Cardiac muscle cell (in vitro differentiated cells and primary cell): ENCODE measurements around the gene CACNA1E. TPM values are rescaled to one million over a fixed set of nuclear protein-coding genes. Genes with fewer than 3 reads are reported as not detected.

Experiments used
- DNase-seq, 2 donors: peaks; one replicate each; pipeline versions ENCODE4 v3.0.0 to v3.0.0-alpha.2; 2010 to 2017; ENCODE audit warnings: low read depth in 1 of 2, low spot score in 1 of 2
- H3K27ac ChIP-seq: fragments of 200-600 bp; sonication (generic); 2 replicates; pipeline ENCODE4 v1.5.1; 2016
- H3K27me3 ChIP-seq: fragments of 200-600 bp; sonication (generic); 2 replicates; pipeline ENCODE4 v1.6.0; 2016; ENCODE audit warnings: control low read depth
- H3K36me3 ChIP-seq: fragments of 200-600 bp; sonication (generic); 2 replicates; pipeline ENCODE4 v1.5.1; 2016; ENCODE audit warnings: control low read depth
- H3K4me1 ChIP-seq: fragments of 200-600 bp; sonication (generic); 2 replicates; pipeline ENCODE4 v1.8.1; 2017; ENCODE audit warnings: low read depth, mild to moderate bottlenecking, mixed run types
- H3K4me3 ChIP-seq: fragments of 200-600 bp; sonication (generic); 2 replicates; pipeline ENCODE4 v1.5.1; 2016; ENCODE audit warnings: mild to moderate bottlenecking
- H3K9me3 ChIP-seq: fragments of 200-600 bp; sonication (generic); 2 replicates; pipeline ENCODE4 v1.5.1; 2017; ENCODE audit warnings: low read depth, mild to moderate bottlenecking, control low read depth
- polyA plus RNA-seq: library from polyadenylated mRNA; unstranded; fragments of >200 nt; fragmentation: Nextera tagmentation; extraction: Ambion mirVana; gene quantifications from 2 replicates; pipeline ENCODE4 v1.2.1, GENCODE V29; 2016
- total RNA-seq: library from RNA; depleted of rRNA; stranded (reverse); fragments of >200 nt; gene quantifications from 2 replicates; pipeline ENCODE4 v1.2.3, GENCODE V29; 2016
- TF ChIP-seq, protein P1 (sequence below): IDR thresholded peaks from 2 replicates; pipeline ENCODE4 v1.5.1; 2012; ENCODE audit warnings: low read depth, mild to moderate bottlenecking, low read length

Gene CACNA1E
- total RNA-seq, result 0.18 and 0.36 TPM in 2 replicates
- polyA plus RNA-seq, result not detected in 2 replicates

DNA sequence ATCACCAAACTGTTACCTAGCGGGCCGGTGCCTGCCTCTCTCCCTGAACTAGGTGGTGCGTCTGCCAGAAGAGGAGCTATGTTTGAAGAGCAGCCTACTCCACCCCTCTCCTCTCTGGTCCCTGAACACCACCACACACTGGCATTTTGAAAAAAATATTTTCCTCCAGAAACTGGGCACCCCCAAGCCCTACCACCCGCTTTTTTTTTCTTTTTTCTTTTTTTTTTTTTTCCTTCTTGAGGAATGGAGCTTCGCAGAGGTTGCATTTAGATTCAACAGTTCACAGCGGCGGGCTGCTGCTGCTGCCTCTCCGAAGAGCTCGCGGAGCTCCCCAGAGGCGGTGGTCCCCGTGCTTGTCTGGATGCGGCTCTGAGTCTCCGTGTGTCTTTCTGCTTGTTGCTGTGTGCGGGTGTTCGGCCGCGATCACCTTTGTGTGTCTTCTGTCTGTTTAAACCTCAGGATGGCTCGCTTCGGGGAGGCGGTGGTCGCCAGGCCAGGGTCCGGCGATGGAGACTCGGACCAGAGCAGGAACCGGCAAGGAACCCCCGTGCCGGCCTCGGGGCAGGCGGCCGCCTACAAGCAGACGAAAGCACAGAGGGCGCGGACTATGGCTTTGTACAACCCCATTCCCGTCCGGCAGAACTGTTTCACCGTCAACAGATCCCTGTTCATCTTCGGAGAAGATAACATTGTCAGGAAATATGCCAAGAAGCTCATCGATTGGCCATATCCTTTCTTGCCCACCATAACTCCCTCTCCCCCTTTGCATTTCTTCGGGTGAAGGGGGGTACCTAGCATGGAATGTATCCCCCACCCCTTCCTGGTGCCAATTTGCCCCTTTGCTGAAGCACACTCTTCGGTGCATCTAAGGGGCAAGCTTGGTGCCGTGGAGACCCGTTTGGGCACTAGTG is at the start of gene CACNA1E:
CACNA1E (plus strand) TSS at position 233 of the 911 bp plus-strand sequence; CDS start at position 461, 228 bp downstream.
- no peaks in the 10 kb centered on the region for H3K36me3 ChIP-seq
- peak in 1 of 2 donors; percentile 19 for DNase-seq
- H3K27ac ChIP-seq, result no peak within 1 kb of the TSS
- H3K4me1 ChIP-seq, result no peaks in the 10 kb centered on the region
- peaks cover 99% of the 10 kb centered on the region for H3K27me3 ChIP-seq
- H3K9me3 ChIP-seq, result no peaks in the 10 kb centered on the region
- H3K4me3 ChIP-seq, result peak within 1 kb of the TSS; percentile 7
- TF ChIP-seq, protein P1, sequence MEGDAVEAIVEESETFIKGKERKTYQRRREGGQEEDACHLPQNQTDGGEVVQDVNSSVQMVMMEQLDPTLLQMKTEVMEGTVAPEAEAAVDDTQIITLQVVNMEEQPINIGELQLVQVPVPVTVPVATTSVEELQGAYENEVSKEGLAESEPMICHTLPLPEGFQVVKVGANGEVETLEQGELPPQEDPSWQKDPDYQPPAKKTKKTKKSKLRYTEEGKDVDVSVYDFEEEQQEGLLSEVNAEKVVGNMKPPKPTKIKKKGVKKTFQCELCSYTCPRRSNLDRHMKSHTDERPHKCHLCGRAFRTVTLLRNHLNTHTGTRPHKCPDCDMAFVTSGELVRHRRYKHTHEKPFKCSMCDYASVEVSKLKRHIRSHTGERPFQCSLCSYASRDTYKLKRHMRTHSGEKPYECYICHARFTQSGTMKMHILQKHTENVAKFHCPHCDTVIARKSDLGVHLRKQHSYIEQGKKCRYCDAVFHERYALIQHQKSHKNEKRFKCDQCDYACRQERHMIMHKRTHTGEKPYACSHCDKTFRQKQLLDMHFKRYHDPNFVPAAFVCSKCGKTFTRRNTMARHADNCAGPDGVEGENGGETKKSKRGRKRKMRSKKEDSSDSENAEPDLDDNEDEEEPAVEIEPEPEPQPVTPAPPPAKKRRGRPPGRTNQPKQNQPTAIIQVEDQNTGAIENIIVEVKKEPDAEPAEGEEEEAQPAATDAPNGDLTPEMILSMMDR, result no peak

DNA sequence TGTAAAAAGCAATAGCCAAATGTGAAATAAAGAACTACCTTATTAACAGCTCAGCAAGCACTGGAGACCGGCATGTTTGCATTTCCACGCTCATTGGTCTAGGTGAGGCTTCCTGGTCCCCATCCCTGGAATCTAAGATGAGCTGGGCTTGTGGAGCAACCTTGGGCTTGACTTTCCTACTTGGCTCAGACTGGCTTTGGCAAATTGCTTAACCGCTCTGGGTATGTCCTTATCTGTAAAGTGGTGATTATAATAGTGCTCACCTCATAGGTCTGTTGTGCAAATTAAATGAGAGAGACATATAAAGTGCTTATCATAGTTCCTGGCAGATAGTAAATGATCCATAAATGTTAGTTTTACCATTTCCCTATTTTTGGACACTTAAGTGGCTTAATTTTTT is 49.4 kb upstream of the CACNA1E start:
- Histone ChIP-seq H3K27ac (no peak overlapping the region), H3K36me3 (no peaks in the 10 kb centered on the region), H3K4me1 (no peaks in the 10 kb centered on the region), H3K27me3 (peaks cover 8% of the 10 kb centered on the region), H3K9me3 (no peaks in the 10 kb centered on the region), H3K4me3 (no peak overlapping the region)
- TF ChIP-seq, protein P1, result no peak
- no peak for DNase-seq

DNA sequence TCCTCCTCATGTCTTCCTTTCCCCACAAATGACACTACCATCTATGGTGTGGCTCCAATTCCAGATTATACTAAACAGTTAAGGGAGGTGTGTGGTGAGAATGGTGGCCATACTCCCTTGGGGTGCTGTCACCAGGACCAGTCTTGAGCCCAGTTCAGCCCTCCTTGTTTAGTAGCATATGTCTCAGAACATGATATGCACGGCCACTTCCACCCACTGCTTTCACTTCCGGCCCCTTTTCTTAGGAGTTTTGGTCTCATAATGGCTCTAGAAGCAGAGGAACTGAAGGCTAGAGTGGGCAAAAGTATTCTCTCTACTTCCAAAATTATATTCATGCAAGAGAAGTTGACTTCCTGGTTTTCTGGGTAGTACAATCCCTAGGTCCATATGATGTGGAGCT is 45.3 kb upstream of the CACNA1E start:
- Histone ChIP-seq H3K9me3 (no peaks in the 10 kb centered on the region), H3K27me3 (peaks cover 10% of the 10 kb centered on the region), H3K36me3 (no peaks in the 10 kb centered on the region), H3K4me1 (no peaks in the 10 kb centered on the region), H3K4me3 (no peak overlapping the region), H3K27ac (no peak overlapping the region)
- TF ChIP-seq, protein P1, result no peak
- no peak for DNase-seq

DNA sequence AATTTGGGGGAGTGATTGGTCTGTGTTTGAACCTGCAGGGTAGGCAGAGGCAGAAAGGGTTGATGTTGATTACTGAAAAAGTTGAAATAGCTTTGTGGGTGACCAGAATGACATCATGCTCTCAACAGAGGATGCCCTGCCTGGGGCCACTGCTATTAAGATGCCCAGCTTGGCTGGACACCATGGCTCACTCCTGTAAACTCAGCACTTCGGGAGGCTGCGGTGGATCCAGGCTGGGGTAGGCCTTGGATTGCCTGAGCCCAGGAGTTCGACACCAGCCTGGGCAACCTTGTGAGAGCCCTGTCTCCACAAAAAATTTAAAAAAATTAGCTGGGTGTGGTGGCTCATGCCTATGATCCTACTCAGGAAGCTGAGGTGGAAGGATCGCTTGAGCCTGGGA is 42.8 kb upstream of the CACNA1E start:
- Histone ChIP-seq H3K4me1 (no peaks in the 10 kb centered on the region), H3K27me3 (peaks cover 15% of the 10 kb centered on the region), H3K9me3 (no peaks in the 10 kb centered on the region), H3K4me3 (no peak overlapping the region), H3K27ac (no peak overlapping the region), H3K36me3 (no peaks in the 10 kb centered on the region)
- TF ChIP-seq, protein P1, result no peak
- DNase-seq, result no peak

DNA sequence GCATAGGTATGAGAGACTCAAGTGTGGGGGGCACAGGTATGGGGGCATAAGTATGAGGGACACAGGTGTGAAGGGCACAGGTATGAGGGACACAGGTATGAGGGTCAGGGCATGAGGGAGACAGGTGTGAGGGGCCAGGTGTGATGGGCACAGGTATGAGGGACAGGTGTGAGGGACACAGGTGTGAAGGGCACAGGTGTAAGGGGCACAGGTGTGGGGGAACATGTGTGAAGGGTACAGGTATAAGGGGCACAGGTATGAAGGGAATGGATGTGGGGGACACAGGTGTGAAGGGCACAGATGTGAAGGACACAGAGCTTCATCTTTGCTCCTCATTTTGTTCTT is 41.2 kb upstream of the CACNA1E start:
- Histone ChIP-seq H3K27ac (no peak overlapping the region), H3K4me1 (no peaks in the 10 kb centered on the region), H3K9me3 (no peaks in the 10 kb centered on the region), H3K27me3 (peaks cover 12% of the 10 kb centered on the region), H3K4me3 (no peak overlapping the region), H3K36me3 (no peaks in the 10 kb centered on the region)
- TF ChIP-seq, protein P1, result no peak
- DNase-seq, result no peak
